A549 (cell line): ENCODE measurements around the gene KANSL3. TPM values are rescaled to one million over a fixed set of nuclear protein-coding genes. Genes with fewer than 3 reads are reported as not detected.

Experiments used
- ATAC-seq, 2 experiments: fragments of 200-7000 bp in 1 of 2; fragments of >200 bp in 1 of 2; cut with Nextera tagmentation in 1 of 2; cut with Tn5 transposase in 1 of 2; 3 replicates each; pipeline versions ENCODE4 v1.8.0 to v1.9.1; 2018 to 2020; ENCODE audit warnings: mild to moderate bottlenecking in 1 of 2, moderate library complexity in 1 of 2
- CTCF ChIA-PET: fragments of 300-600 bp; sonication (Branson Sonifier 250); formaldehyde crosslinking; extraction: SDS; loops from one replicate; lab custom pipeline; 2021; ENCODE audit warnings: antibody characterized with exemption, inconsistent platforms; lab: Yijun Ruan, JAX
- POLR2A ChIA-PET: fragments of 350-600 bp; formaldehyde crosslinking; extraction: SDS; loops from one replicate; lab custom pipeline; 2021; ENCODE audit warnings: antibody characterized with exemption, inconsistent platforms; lab: Yijun Ruan, JAX
- DNase-seq, 2 experiments: peaks; one replicate each; pipeline versions ENCODE4 v3.0.0 to v3.0.0-alpha.2; 2011 to 2016; ENCODE audit warnings: low read depth in 1 of 2, low spot score in 1 of 2
- FAIRE-seq: peaks from 2 replicates; lab custom pipeline; 2011; peaks lifted over from hg19 to GRCh38; lab: Jason Lieb, UNC
- H3K27ac ChIP-seq, 2 experiments: fragments of >200 bp; sonication (Bioruptor Twin); formaldehyde crosslinking; 3 replicates each; pipeline ENCODE4 v1.5.1; 2016 to 2017
- H3K4me1 ChIP-seq: fragments of >200 bp; sonication (Bioruptor Twin); formaldehyde crosslinking; 3 replicates; pipeline ENCODE4 v1.6.1; 2016
- H3K4me2 ChIP-seq: fragments of >200 bp; sonication (Bioruptor Twin); formaldehyde crosslinking; 3 replicates; pipeline ENCODE4 v1.6.1; 2016
- H3K4me3 ChIP-seq: fragments of >200 bp; sonication (Bioruptor Twin); formaldehyde crosslinking; 3 replicates; pipeline ENCODE4 v1.5.1; 2016
- H3K9me3 ChIP-seq: fragments of >200 bp; sonication (Bioruptor Twin); formaldehyde crosslinking; 3 replicates; pipeline ENCODE4 v1.6.1; 2016
- BHLHE40 ChIP-seq: IDR thresholded peaks from 2 replicates; pipeline ENCODE4 v1.6.1; 2012; ENCODE audit warnings: low read depth, low read length, inconsistent platforms
- CBX8 ChIP-seq: fragments of 200-600 bp; sonication (generic); IDR thresholded peaks from 2 replicates; pipeline ENCODE4 v1.6.1; 2016
- CEBPB ChIP-seq, 2 experiments: fragments of >200 bp in 1 of 2; sonication (Bioruptor Twin) in 1 of 2; formaldehyde crosslinking in 1 of 2; IDR thresholded peaks; 2 replicates each; pipeline ENCODE4 v1.6.1; 2012 to 2016
- CHD2 ChIP-seq: fragments of 150-350 bp; IDR thresholded peaks from 2 replicates; pipeline ENCODE4 v1.6.1; 2014; ENCODE audit warnings: low read length; ENCODE audit not compliant: partially characterized antibody
- FOSB ChIP-seq: fragments of 250-450 bp; sonication (Bioruptor Pico); IDR thresholded peaks from 2 replicates; pipeline ENCODE4 v1.5.0; 2020; ENCODE audit warnings: mild to moderate bottlenecking, moderate library complexity
- FOSL2 ChIP-seq, 2 experiments: fragments of 450-650 bp in 1 of 2; fragments of >200 bp in 1 of 2; sonication (Bioruptor Twin) in 1 of 2; formaldehyde crosslinking; IDR thresholded peaks; 2 replicates each; pipeline versions ENCODE4 v1.5.0 to v1.6.1; 2016 to 2020; ENCODE audit warnings: mild to moderate bottlenecking in 1 of 2, moderate library complexity in 1 of 2
- GATA3 ChIP-seq: IDR thresholded peaks from 2 replicates; pipeline ENCODE4 v1.6.1; 2012; ENCODE audit warnings: borderline replicate concordance
- HDAC2 ChIP-seq: fragments of 200-600 bp; sonication (generic); IDR thresholded peaks from 2 replicates; pipeline ENCODE4 v1.6.1; 2016
- HOXB13 ChIP-seq: fragments of 250-450 bp; sonication (Bioruptor Pico); IDR thresholded peaks from 2 replicates; pipeline ENCODE4 v1.5.0; 2020; ENCODE audit warnings: low read depth, mild to moderate bottlenecking, moderate library complexity
- JUNB ChIP-seq: fragments of >200 bp; sonication (Bioruptor Twin); formaldehyde crosslinking; IDR thresholded peaks from 2 replicates; pipeline ENCODE4 v1.6.1; 2016
- KDM5A ChIP-seq: fragments of 200-600 bp; sonication (generic); IDR thresholded peaks from 2 replicates; pipeline ENCODE4 v1.6.1; 2016; ENCODE audit warnings: antibody characterized with exemption, mild to moderate bottlenecking
- MAZ ChIP-seq: fragments of 150-350 bp; IDR thresholded peaks from 2 replicates; pipeline ENCODE4 v1.6.1; 2014; ENCODE audit warnings: antibody characterized with exemption, low read depth, low read length, borderline replicate concordance
- NPAS2 ChIP-seq: fragments of 250-450 bp; sonication (Bioruptor Pico); IDR thresholded peaks from 2 replicates; pipeline ENCODE4 v1.8.0; 2022; ENCODE audit warnings: mild to moderate bottlenecking, moderate library complexity, borderline replicate concordance
- NR3C1 ChIP-seq: fragments of >200 bp; sonication (Bioruptor Twin); formaldehyde crosslinking; IDR thresholded peaks from 3 replicates; pipeline ENCODE4 v1.6.1; 2017
- PHF8 ChIP-seq: fragments of 200-600 bp; sonication (generic); IDR thresholded peaks from 2 replicates; pipeline ENCODE4 v1.6.1; 2016; ENCODE audit warnings: low read depth, mild to moderate bottlenecking, antibody characterized with exemption, moderate library complexity, borderline replicate concordance
- RAD21 ChIP-seq, 2 experiments: fragments of >200 bp in 1 of 2; sonication (Bioruptor Twin) in 1 of 2; formaldehyde crosslinking in 1 of 2; IDR thresholded peaks in 1 of 2; conservative IDR thresholded peaks in 1 of 2; 2 replicates in 1 of 2; 3 replicates in 1 of 2; pipeline ENCODE4 v1.6.1; 2012 to 2018; ENCODE audit warnings: inconsistent platforms in 1 of 2
- RFX5 ChIP-seq: fragments of 450-650 bp; IDR thresholded peaks from 2 replicates; pipeline ENCODE4 v1.7.1; 2014; ENCODE audit warnings: antibody characterized with exemption, mild to moderate bottlenecking, moderate library complexity
- RNF2 ChIP-seq: fragments of 200-600 bp; sonication (generic); IDR thresholded peaks from 2 replicates; pipeline ENCODE4 v1.6.1; 2016; ENCODE audit warnings: low read depth, mild to moderate bottlenecking, antibody characterized with exemption, moderate library complexity, borderline replicate concordance
- SMC3 ChIP-seq: fragments of >200 bp; sonication (Bioruptor Twin); formaldehyde crosslinking; IDR thresholded peaks from 3 replicates; pipeline ENCODE4 v1.6.1; 2018; ENCODE audit warnings: inconsistent platforms
- ZC3H11A ChIP-seq: fragments of 450-650 bp; IDR thresholded peaks from 2 replicates; pipeline ENCODE4 v1.6.1; 2014; ENCODE audit warnings: antibody characterized with exemption, mild to moderate bottlenecking
- ZNF302 ChIP-seq: fragments of 250-450 bp; sonication (Bioruptor Pico); IDR thresholded peaks from 2 replicates; pipeline ENCODE4 v1.9.0; 2021; ENCODE audit warnings: inconsistent platforms, mild to moderate bottlenecking, moderate library complexity
- ZSCAN20 ChIP-seq: fragments of 250-450 bp; sonication (Bioruptor Pico); IDR thresholded peaks from 2 replicates; pipeline ENCODE4 v1.8.0; 2022; ENCODE audit warnings: mild to moderate bottlenecking, moderate library complexity
- WGBS: methylation state at CpG from one replicate; pipeline ENCODE4 v1.1.6; 2017; ENCODE audit errors: missing lambda C conversion rate; 5-methylcytosine and 5-hydroxymethylcytosine counted together
- polyA plus RNA-seq, 4 experiments: library from polyadenylated mRNA; depleted of rRNA in 3 of 4; stranded (reverse); fragments of >200 nt; fragmentation: RNase III in 1 of 4; extraction: RNeasy Plus Mini Kit Qiagen cat#74134 plus additional on column Dnase treatment in 1 of 4; gene quantifications; 2 replicates in 3 of 4; 3 replicates in 1 of 4; pipeline ENCODE4 v1.2.3, GENCODE V29; 2011 to 2017
- TF ChIP-seq, protein P1 (sequence below): fragments of 150-350 bp; IDR thresholded peaks from 2 replicates; pipeline ENCODE4 v1.6.1; 2014; ENCODE audit warnings: low read depth, mild to moderate bottlenecking, low read length
- TF ChIP-seq, protein P2 (sequence below): IDR thresholded peaks from 2 replicates; pipeline ENCODE4 v1.6.1; 2012
- TF ChIP-seq, protein P3 (sequence below): fragments of >200 bp; sonication (Bioruptor Twin); formaldehyde crosslinking; IDR thresholded peaks from 3 replicates; pipeline ENCODE4 v1.5.1; 2016
- TF ChIP-seq, protein P4 (sequence below): IDR thresholded peaks from 2 replicates; pipeline ENCODE4 v1.6.1; 2012; ENCODE audit warnings: low read depth, borderline replicate concordance
- TF ChIP-seq, protein P5 (sequence below): fragments of 250-450 bp; sonication (Bioruptor Pico); IDR thresholded peaks from 2 replicates; pipeline ENCODE4 v1.5.0; 2020; ENCODE audit warnings: low read depth, mild to moderate bottlenecking, moderate library complexity
- TF ChIP-seq, protein P6 (sequence below): fragments of >200 bp; sonication (Bioruptor Twin); formaldehyde crosslinking; IDR thresholded peaks from 3 replicates; pipeline ENCODE4 v1.6.1; 2016

Gene KANSL3
- polyA plus RNA-seq, 2 of the 4 experiments (the other 2 are of a cell fraction), result 23.0 to 25.2 TPM

DNA sequence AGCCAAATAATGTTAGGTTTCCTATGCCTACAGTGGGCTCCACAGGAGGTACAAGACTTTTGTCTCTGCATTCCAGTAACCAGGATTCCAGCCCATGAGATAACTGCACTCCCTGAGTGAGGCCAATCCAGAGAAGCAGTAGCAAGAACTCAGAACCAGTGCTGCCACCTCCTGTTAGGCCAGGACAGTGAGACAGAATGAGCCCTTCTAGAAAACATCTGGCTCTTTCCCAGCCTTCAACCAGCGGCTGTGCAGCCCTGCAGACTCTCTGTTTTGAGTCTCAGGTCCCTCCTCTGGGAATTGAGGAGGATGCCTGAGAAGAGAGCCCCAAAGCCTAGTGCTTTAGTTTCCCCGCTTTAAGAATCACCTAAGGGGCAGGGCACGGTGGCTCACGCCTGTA is 57.3 kb downstream of the KANSL3 start:
- ChIA-PET POLR2A (no interaction called here), CTCF (interaction anchor here (0.6 to 9.7 kb wide), 15 partner anchors 13 to 180 kb away, joined by 3 to 113 read pairs (median 4); partner anchors contain the start of gene CNNM4)
- H3K4me2 ChIP-seq, result no peak overlapping the region
- whole genome bisulfite sequencing, result 61% methylated on average over 2 of the region's 4 CpGs
- peak; percentile 18 to 46 for DNase-seq
- peak; percentile 93 to 97 for ATAC-seq
- TF ChIP-seq BHLHE40, result no peak
- TF ChIP-seq NR3C1, result no peak
- TF ChIP-seq CHD2, result no peak
- no peak for TF ChIP-seq JUNB
- TF ChIP-seq MAZ, result no peak
- no peak for TF ChIP-seq ZC3H11A
- TF ChIP-seq RAD21 (conservative IDR thresholded peaks at IDR 0.05 in 1 of 2, IDR thresholded peaks at IDR 0.05 in 1 of 2), result peak; percentile 62 to 65
- TF ChIP-seq SMC3, result peak; percentile 65
- TF ChIP-seq KDM5A, result no peak
- no peak for TF ChIP-seq CEBPB (IDR thresholded peaks at IDR 0.05)
- no peak for TF ChIP-seq FOSL2 (IDR thresholded peaks at IDR 0.05)
- TF ChIP-seq FOSL2 (CRISPR knock-in tag; IDR thresholded peaks at IDR 0.05), result no peak
- no peak for TF ChIP-seq ZNF302 (CRISPR knock-in tag)
- no peak for TF ChIP-seq HDAC2
- TF ChIP-seq RNF2, result no peak
- TF ChIP-seq, protein P1, sequence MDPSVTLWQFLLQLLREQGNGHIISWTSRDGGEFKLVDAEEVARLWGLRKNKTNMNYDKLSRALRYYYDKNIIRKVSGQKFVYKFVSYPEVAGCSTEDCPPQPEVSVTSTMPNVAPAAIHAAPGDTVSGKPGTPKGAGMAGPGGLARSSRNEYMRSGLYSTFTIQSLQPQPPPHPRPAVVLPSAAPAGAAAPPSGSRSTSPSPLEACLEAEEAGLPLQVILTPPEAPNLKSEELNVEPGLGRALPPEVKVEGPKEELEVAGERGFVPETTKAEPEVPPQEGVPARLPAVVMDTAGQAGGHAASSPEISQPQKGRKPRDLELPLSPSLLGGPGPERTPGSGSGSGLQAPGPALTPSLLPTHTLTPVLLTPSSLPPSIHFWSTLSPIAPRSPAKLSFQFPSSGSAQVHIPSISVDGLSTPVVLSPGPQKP, result no peak
- TF ChIP-seq NPAS2, result no peak
- TF ChIP-seq, protein P2, sequence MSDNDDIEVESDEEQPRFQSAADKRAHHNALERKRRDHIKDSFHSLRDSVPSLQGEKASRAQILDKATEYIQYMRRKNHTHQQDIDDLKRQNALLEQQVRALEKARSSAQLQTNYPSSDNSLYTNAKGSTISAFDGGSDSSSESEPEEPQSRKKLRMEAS, result no peak
- TF ChIP-seq, protein P3, sequence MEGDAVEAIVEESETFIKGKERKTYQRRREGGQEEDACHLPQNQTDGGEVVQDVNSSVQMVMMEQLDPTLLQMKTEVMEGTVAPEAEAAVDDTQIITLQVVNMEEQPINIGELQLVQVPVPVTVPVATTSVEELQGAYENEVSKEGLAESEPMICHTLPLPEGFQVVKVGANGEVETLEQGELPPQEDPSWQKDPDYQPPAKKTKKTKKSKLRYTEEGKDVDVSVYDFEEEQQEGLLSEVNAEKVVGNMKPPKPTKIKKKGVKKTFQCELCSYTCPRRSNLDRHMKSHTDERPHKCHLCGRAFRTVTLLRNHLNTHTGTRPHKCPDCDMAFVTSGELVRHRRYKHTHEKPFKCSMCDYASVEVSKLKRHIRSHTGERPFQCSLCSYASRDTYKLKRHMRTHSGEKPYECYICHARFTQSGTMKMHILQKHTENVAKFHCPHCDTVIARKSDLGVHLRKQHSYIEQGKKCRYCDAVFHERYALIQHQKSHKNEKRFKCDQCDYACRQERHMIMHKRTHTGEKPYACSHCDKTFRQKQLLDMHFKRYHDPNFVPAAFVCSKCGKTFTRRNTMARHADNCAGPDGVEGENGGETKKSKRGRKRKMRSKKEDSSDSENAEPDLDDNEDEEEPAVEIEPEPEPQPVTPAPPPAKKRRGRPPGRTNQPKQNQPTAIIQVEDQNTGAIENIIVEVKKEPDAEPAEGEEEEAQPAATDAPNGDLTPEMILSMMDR, result peak; percentile 44
- TF ChIP-seq, protein P4, sequence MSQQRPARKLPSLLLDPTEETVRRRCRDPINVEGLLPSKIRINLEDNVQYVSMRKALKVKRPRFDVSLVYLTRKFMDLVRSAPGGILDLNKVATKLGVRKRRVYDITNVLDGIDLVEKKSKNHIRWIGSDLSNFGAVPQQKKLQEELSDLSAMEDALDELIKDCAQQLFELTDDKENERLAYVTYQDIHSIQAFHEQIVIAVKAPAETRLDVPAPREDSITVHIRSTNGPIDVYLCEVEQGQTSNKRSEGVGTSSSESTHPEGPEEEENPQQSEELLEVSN, result no peak
- peaks cover 6% of the 10 kb centered on the region; the same call in 1 of the 3 replicates for H3K4me1 ChIP-seq
- no peak for FAIRE-seq
- H3K27ac ChIP-seq, result no peak overlapping the region
- no peak overlapping the region for H3K4me3 ChIP-seq
- no peaks in the 10 kb centered on the region for H3K9me3 ChIP-seq

DNA sequence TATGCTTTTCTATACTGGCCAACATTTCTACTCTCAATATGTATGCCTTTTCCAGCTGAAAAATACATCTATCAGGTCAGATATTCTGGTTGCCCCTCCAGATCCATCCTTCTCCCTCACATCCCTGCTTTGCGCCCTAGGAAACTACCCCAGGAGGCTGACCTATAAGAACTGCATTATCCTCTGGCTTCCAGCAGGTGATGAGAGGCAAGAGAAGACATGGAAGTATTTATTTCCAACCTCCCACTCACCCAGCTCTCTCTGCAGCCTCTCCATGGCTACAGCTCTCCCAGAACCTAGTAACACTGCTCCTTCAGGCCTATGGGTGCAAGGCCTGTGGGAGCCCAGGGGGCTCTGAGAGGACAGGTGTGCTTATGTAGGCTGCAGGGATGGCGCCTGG is 58.7 kb downstream of the KANSL3 start:
- no peak overlapping the region for H3K4me2 ChIP-seq
- 88% methylated on average over 2 of the region's 2 CpGs for WGBS
- CTCF ChIA-PET, result interaction anchor here (0.6 to 9.7 kb wide), 7 partner anchors 9 to 249 kb away, joined by 3 to 113 read pairs (median 4); no protein-coding TSS in a partner anchor
- peaks cover 4% of the 10 kb centered on the region; the same call in 1 of the 3 replicates for H3K4me1 ChIP-seq
- DNase-seq, result no peak
- TF ChIP-seq CHD2, result no peak
- no peak for TF ChIP-seq NPAS2
- no peak for TF ChIP-seq HOXB13 (CRISPR knock-in tag)
- TF ChIP-seq, protein P5, sequence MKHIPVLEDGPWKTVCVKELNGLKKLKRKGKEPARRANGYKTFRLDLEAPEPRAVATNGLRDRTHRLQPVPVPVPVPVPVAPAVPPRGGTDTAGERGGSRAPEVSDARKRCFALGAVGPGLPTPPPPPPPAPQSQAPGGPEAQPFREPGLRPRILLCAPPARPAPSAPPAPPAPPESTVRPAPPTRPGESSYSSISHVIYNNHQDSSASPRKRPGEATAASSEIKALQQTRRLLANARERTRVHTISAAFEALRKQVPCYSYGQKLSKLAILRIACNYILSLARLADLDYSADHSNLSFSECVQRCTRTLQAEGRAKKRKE (CRISPR knock-in tag), result no peak
- no peak for TF ChIP-seq PHF8
- TF ChIP-seq FOSB, result no peak
- TF ChIP-seq ZSCAN20 (CRISPR knock-in tag), result no peak
- TF ChIP-seq ZNF302 (CRISPR knock-in tag), result no peak
- TF ChIP-seq CBX8, result no peak
- TF ChIP-seq KDM5A, result no peak
- TF ChIP-seq, protein P6, sequence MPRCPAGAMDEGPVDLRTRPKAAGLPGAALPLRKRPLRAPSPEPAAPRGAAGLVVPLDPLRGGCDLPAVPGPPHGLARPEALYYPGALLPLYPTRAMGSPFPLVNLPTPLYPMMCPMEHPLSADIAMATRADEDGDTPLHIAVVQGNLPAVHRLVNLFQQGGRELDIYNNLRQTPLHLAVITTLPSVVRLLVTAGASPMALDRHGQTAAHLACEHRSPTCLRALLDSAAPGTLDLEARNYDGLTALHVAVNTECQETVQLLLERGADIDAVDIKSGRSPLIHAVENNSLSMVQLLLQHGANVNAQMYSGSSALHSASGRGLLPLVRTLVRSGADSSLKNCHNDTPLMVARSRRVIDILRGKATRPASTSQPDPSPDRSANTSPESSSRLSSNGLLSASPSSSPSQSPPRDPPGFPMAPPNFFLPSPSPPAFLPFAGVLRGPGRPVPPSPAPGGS, result no peak
- TF ChIP-seq RFX5, result no peak
- TF ChIP-seq CEBPB (IDR thresholded peaks at IDR 0.05), result no peak
- no peak for TF ChIP-seq GATA3
- TF ChIP-seq SMC3, result no peak
- POLR2A ChIA-PET, result no interaction called here
- FAIRE-seq, result no peak
- H3K27ac ChIP-seq, result peak overlapping the region in 1 of 2 experiments; percentile 21; a peak in 1 of 6 replicates
- ATAC-seq, result peak; percentile 41 to 48; a peak in 3 of 6 replicates
- no peak overlapping the region for H3K4me3 ChIP-seq
- H3K9me3 ChIP-seq, result no peaks in the 10 kb centered on the region
